ENCODE data around the gene FGF1.

DNA sequence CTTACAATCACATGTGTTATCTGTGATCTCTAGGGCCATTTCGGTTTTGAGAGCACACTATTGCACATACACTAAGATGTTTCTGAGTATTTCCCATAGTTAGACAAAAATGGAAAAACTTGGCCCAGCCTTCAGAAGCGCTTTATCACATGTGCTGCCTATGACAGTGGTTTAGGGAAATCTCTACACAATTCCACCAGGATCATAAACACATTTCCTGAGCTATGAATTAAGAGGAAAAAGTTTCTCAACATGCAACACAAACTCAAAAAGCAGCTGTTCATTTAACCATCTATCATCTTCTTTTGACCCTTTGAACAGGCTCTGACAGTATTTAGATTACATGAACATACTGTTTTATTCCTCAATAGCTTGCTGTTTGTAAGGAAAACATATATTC is 15.1 kb downstream of the FGF1 start:
- TF ChIP-seq POLR2AphosphoS5 (IDR thresholded peaks at IDR 0.05; ENCODE audit: low read depth, low read length) = no peak
- no peak for TF ChIP-seq POLR2A (IDR thresholded peaks at IDR 0.05; ENCODE audit: low read depth, low read length)
- no peak for TF ChIP-seq TAF1 (IDR thresholded peaks at IDR 0.05; ENCODE audit: low read depth, low read length)

All from GM12891 (cell line).